HUES48 (cell line): ENCODE results near the gene ARHGEF10L.

ENCODE experiments used
- H3K27ac ChIP-seq: one replicate; pipeline ENCODE4 v1.7.0; 2013; ENCODE audit warnings: low read depth, low read length, inconsistent platforms
- H3K27me3 ChIP-seq: 2 replicates; pipeline ENCODE4 v1.6.1; 2013; ENCODE audit warnings: mild to moderate bottlenecking, low read length; ENCODE audit not compliant: control insufficient read depth, insufficient read depth
- H3K36me3 ChIP-seq: 2 replicates; pipeline ENCODE4 v1.6.1; 2013; ENCODE audit warnings: low read length; ENCODE audit not compliant: control insufficient read depth, insufficient read depth
- H3K4me1 ChIP-seq: 2 replicates; pipeline ENCODE4 v1.6.1; 2013; ENCODE audit warnings: mild to moderate bottlenecking, low read length; ENCODE audit not compliant: control insufficient read depth, insufficient read depth
- H3K4me3 ChIP-seq: 2 replicates; pipeline ENCODE4 v1.5.1; 2013; ENCODE audit warnings: mild to moderate bottlenecking, low read depth, low read length
- H3K9ac ChIP-seq: 2 replicates; pipeline ENCODE4 v1.6.1; 2013; ENCODE audit warnings: mild to moderate bottlenecking, low read depth, low read length, moderate library complexity
- H3K9me3 ChIP-seq: 2 replicates; pipeline ENCODE4 v1.6.1; 2013; ENCODE audit warnings: low read length; ENCODE audit not compliant: control insufficient read depth, insufficient read depth

ARHGEF10L gene

GRCh38 chr1:17633654-17634053 lies 94.2 kb downstream of the ARHGEF10L start:
- H3K4me1 ChIP-seq, result no peaks in the 10 kb centered on the region
- H3K27ac ChIP-seq, result no peak overlapping the region
- no peaks in the 10 kb centered on the region for H3K9me3 ChIP-seq
- H3K27me3 ChIP-seq, result no peaks in the 10 kb centered on the region
- H3K36me3 ChIP-seq, result peaks cover 77% of the 10 kb centered on the region
- H3K9ac ChIP-seq, result no peak overlapping the region
- no peak overlapping the region for H3K4me3 ChIP-seq

- H3K4me1 ChIP-seq, result no peaks in the 10 kb centered on the region
- no peak overlapping the region for H3K9ac ChIP-seq
- no peaks in the 10 kb centered on the region for H3K9me3 ChIP-seq
- peaks cover 90% of the 10 kb centered on the region for H3K36me3 ChIP-seq
- no peak overlapping the region for H3K4me3 ChIP-seq
- no peaks in the 10 kb centered on the region for H3K27me3 ChIP-seq
- no peak overlapping the region for H3K27ac ChIP-seq
Measured at GRCh38 chr1:17635276-17635675, 95.8 kb downstream of the ARHGEF10L start.

- H3K9ac ChIP-seq, result no peak overlapping the region
- no peaks in the 10 kb centered on the region for H3K4me1 ChIP-seq
- H3K4me3 ChIP-seq, result no peak overlapping the region
- no peaks in the 10 kb centered on the region for H3K9me3 ChIP-seq
- no peak overlapping the region for H3K27ac ChIP-seq
- peaks cover 91% of the 10 kb centered on the region for H3K36me3 ChIP-seq
- no peaks in the 10 kb centered on the region for H3K27me3 ChIP-seq
Measured at GRCh38 chr1:17635811-17636210, 96.3 kb downstream of the ARHGEF10L start.

GRCh38 chr1:17636612-17637011 lies 97.1 kb downstream of the ARHGEF10L start:
- Histone ChIP-seq H3K9me3 (no peaks in the 10 kb centered on the region), H3K27ac (no peak overlapping the region), H3K27me3 (no peaks in the 10 kb centered on the region), H3K4me3 (no peak overlapping the region), H3K9ac (no peak overlapping the region), H3K36me3 (peaks cover 89% of the 10 kb centered on the region), H3K4me1 (no peaks in the 10 kb centered on the region)

- H3K4me3 ChIP-seq, result no peak overlapping the region
- H3K9me3 ChIP-seq, result no peaks in the 10 kb centered on the region
- H3K27ac ChIP-seq, result no peak overlapping the region
- peaks cover 84% of the 10 kb centered on the region for H3K36me3 ChIP-seq
- no peaks in the 10 kb centered on the region for H3K27me3 ChIP-seq
- H3K4me1 ChIP-seq, result no peaks in the 10 kb centered on the region
- no peak overlapping the region for H3K9ac ChIP-seq
Measured at GRCh38 chr1:17637055-17637454, 97.6 kb downstream of the ARHGEF10L start.

- no peaks in the 10 kb centered on the region for H3K27me3 ChIP-seq
- no peaks in the 10 kb centered on the region for H3K4me1 ChIP-seq
- no peak overlapping the region for H3K9ac ChIP-seq
- H3K36me3 ChIP-seq, result peaks cover 65% of the 10 kb centered on the region
- no peak overlapping the region for H3K27ac ChIP-seq
- H3K9me3 ChIP-seq, result no peaks in the 10 kb centered on the region
- H3K4me3 ChIP-seq, result no peak overlapping the region
Measured at GRCh38 chr1:17639703-17640340, 100.3 kb downstream of the ARHGEF10L start.

GRCh38 chr1:17640393-17640792 lies 100.9 kb downstream of the ARHGEF10L start:
- no peaks in the 10 kb centered on the region for H3K27me3 ChIP-seq
- H3K9ac ChIP-seq, result no peak overlapping the region
- no peaks in the 10 kb centered on the region for H3K4me1 ChIP-seq
- no peak overlapping the region for H3K27ac ChIP-seq
- peaks cover 59% of the 10 kb centered on the region for H3K36me3 ChIP-seq
- H3K4me3 ChIP-seq, result no peak overlapping the region
- no peaks in the 10 kb centered on the region for H3K9me3 ChIP-seq

- no peaks in the 10 kb centered on the region for H3K27me3 ChIP-seq
- no peaks in the 10 kb centered on the region for H3K4me1 ChIP-seq
- peaks cover 54% of the 10 kb centered on the region for H3K36me3 ChIP-seq
- H3K9me3 ChIP-seq, result no peaks in the 10 kb centered on the region
- no peak overlapping the region for H3K9ac ChIP-seq
- no peak overlapping the region for H3K27ac ChIP-seq
- H3K4me3 ChIP-seq, result no peak overlapping the region
Measured at GRCh38 chr1:17640975-17641374, 101.5 kb downstream of the ARHGEF10L start.

GRCh38 chr1:17642169-17642568 lies 102.7 kb downstream of the ARHGEF10L start:
- Histone ChIP-seq H3K27me3 (no peaks in the 10 kb centered on the region), H3K9ac (no peak overlapping the region), H3K9me3 (no peaks in the 10 kb centered on the region), H3K27ac (no peak overlapping the region), H3K36me3 (peaks cover 42% of the 10 kb centered on the region), H3K4me3 (no peak overlapping the region), H3K4me1 (no peaks in the 10 kb centered on the region)

GRCh38 chr1:17642943-17643342 lies 103.4 kb downstream of the ARHGEF10L start:
- H3K27me3 ChIP-seq, result no peaks in the 10 kb centered on the region
- H3K9ac ChIP-seq, result no peak overlapping the region

GRCh38 chr1:17643861-17644703 lies 104.6 kb downstream of the ARHGEF10L start:
- Histone ChIP-seq H3K9ac (no peak overlapping the region), H3K4me1 (no peaks in the 10 kb centered on the region), H3K36me3 (peaks cover 34% of the 10 kb centered on the region), H3K27ac (no peak overlapping the region), H3K4me3 (no peak overlapping the region), H3K9me3 (no peaks in the 10 kb centered on the region), H3K27me3 (no peaks in the 10 kb centered on the region)

More at GRCh38 chr1:17642943-17643342, 103.4 kb downstream of the ARHGEF10L start:
- H3K4me3 ChIP-seq, result no peak overlapping the region
- H3K4me1 ChIP-seq, result no peaks in the 10 kb centered on the region
- no peaks in the 10 kb centered on the region for H3K9me3 ChIP-seq
- no peak overlapping the region for H3K27ac ChIP-seq
- peaks cover 37% of the 10 kb centered on the region for H3K36me3 ChIP-seq
